IMR-90 (cell line): ENCODE results near the gene CCDC88C. TPM values are rescaled to one million over a fixed set of nuclear protein-coding genes. Genes with fewer than 3 reads are reported as not detected.

Experiments used
- ATAC-seq: fragments of 200-7000 bp; cut with Tn5 transposase; 2 replicates; pipeline ENCODE4 v1.9.1; 2020; ENCODE audit warnings: low read depth, mild to moderate bottlenecking, moderate library complexity
- BruUV-seq: library from RNA; stranded (reverse); fragments of 400-500 nt; replicated peaks from 2 replicates; lab custom pipeline; 2021; lab: Mats Ljungman, UMichigan
- CTCF ChIA-PET: fragments of 300-600 bp; formaldehyde crosslinking; extraction: SDS; loops from one replicate; lab custom pipeline; 2021; ENCODE audit warnings: antibody characterized with exemption; lab: Yijun Ruan, JAX
- POLR2A ChIA-PET: fragments of 300-600 bp; sonication (Branson Sonifier 250); formaldehyde crosslinking; loops from one replicate; lab custom pipeline; 2022; ENCODE audit warnings: antibody characterized with exemption; ENCODE audit not compliant: unreplicated experiment; lab: Charles Lee
- DNase-seq: peaks from one replicate; pipeline ENCODE4 v3.0.0; 2013
- H2AFZ ChIP-seq: replicated peaks from 2 replicates; pipeline ENCODE3; 2013; ENCODE audit warnings: low read length, mild to moderate bottlenecking; ENCODE audit not compliant: poor library complexity
- H2AK5ac ChIP-seq: 2 replicates; pipeline ENCODE4 v1.6.1; 2013; ENCODE audit warnings: low read depth, low read length, inconsistent platforms
- H2AK9ac ChIP-seq: replicated peaks from 2 replicates; pipeline ENCODE3; 2013; ENCODE audit warnings: mild to moderate bottlenecking, low read depth, low read length, moderate library complexity; ENCODE audit not compliant: poor library complexity
- H2BK120ac ChIP-seq: 2 replicates; pipeline ENCODE4 v1.6.1; 2013; ENCODE audit warnings: low read depth, low read length, inconsistent platforms
- H2BK15ac ChIP-seq: 3 replicates; pipeline ENCODE4 v1.6.1; 2013; ENCODE audit warnings: low read depth, low read length, inconsistent platforms
- H2BK20ac ChIP-seq: 2 replicates; pipeline ENCODE4 v1.6.1; 2013; ENCODE audit warnings: low read depth, mild to moderate bottlenecking, inconsistent platforms, low read length, moderate library complexity
- H2BK5ac ChIP-seq: 2 replicates; pipeline ENCODE4 v1.6.1; 2013; ENCODE audit warnings: mild to moderate bottlenecking, low read depth, low read length, inconsistent platforms; ENCODE audit not compliant: poor library complexity, severe bottlenecking
- H3K14ac ChIP-seq: replicated peaks from 2 replicates; pipeline ENCODE4 v1.6.1; 2013; ENCODE audit warnings: low read depth, low read length, inconsistent platforms
- H3K18ac ChIP-seq: 2 replicates; pipeline ENCODE4 v1.6.1; 2013; ENCODE audit warnings: low read depth, low read length, control low read depth
- H3K23ac ChIP-seq: 2 replicates; pipeline ENCODE4 v1.6.1; 2013; ENCODE audit warnings: low read depth, low read length, inconsistent platforms
- H3K27ac ChIP-seq: 2 replicates; pipeline ENCODE4 v1.5.1; 2013; ENCODE audit warnings: mild to moderate bottlenecking, control low read depth, low read length; ENCODE audit not compliant: insufficient read depth
- H3K27me3 ChIP-seq: 2 replicates; pipeline ENCODE4 v1.6.1; 2013; ENCODE audit warnings: low read length; ENCODE audit not compliant: control insufficient read depth, insufficient read depth
- H3K36me3 ChIP-seq: 2 replicates; pipeline ENCODE4 v1.6.1; 2013; ENCODE audit warnings: low read length, mixed read lengths; ENCODE audit not compliant: control insufficient read depth, insufficient read depth
- H3K4ac ChIP-seq: 2 replicates; pipeline ENCODE4 v1.6.1; 2013; ENCODE audit warnings: low read depth, low read length, inconsistent platforms
- H3K4me1 ChIP-seq: 2 replicates; pipeline ENCODE4 v1.6.1; 2013; ENCODE audit warnings: low read length, mixed read lengths; ENCODE audit not compliant: control insufficient read depth, insufficient read depth
- H3K4me2 ChIP-seq: 2 replicates; pipeline ENCODE4 v1.6.1; 2013; ENCODE audit warnings: low read depth, mild to moderate bottlenecking, control low read depth, low read length, moderate library complexity
- H3K4me3 ChIP-seq: 2 replicates; pipeline ENCODE4 v1.5.1; 2013; ENCODE audit warnings: low read depth, mild to moderate bottlenecking, control low read depth, low read length, moderate library complexity; ENCODE audit not compliant: insufficient read depth
- H3K56ac ChIP-seq: 2 replicates; pipeline ENCODE4 v1.6.1; 2013; ENCODE audit warnings: low read length, inconsistent platforms; ENCODE audit not compliant: insufficient read depth; ENCODE audit errors: extremely low read depth
- H3K79me1 ChIP-seq, 2 experiments: 2 replicates each; pipeline ENCODE4 v1.6.1; 2013; ENCODE audit warnings: low read length in 2 of 2, inconsistent platforms in 1 of 2, low read depth in 1 of 2
- H3K9ac ChIP-seq: 2 replicates; pipeline ENCODE4 v1.6.1; 2013; ENCODE audit warnings: low read depth, low read length, control low read depth
- H3K9me1 ChIP-seq: 2 replicates; pipeline ENCODE4 v1.6.1; 2013; ENCODE audit warnings: low read length, inconsistent platforms; ENCODE audit not compliant: insufficient read depth
- H3K9me3 ChIP-seq: 2 replicates; pipeline ENCODE4 v1.6.1; 2013; ENCODE audit warnings: low read length; ENCODE audit not compliant: control insufficient read depth, insufficient read depth
- H4K20me1 ChIP-seq: 2 replicates; pipeline ENCODE4 v1.6.1; 2013; ENCODE audit warnings: low read length, inconsistent platforms; ENCODE audit not compliant: insufficient read depth
- H4K5ac ChIP-seq: 2 replicates; pipeline ENCODE4 v1.6.1; 2013; ENCODE audit warnings: mild to moderate bottlenecking, low read depth, low read length, control low read depth
- H4K8ac ChIP-seq, 2 experiments: 2 replicates each; pipeline ENCODE4 v1.6.1; 2013; ENCODE audit warnings: low read depth in 2 of 2, low read length in 2 of 2, control low read depth in 1 of 2, inconsistent platforms in 1 of 2
- H4K91ac ChIP-seq: 2 replicates; pipeline ENCODE4 v1.6.1; 2013; ENCODE audit warnings: low read depth, low read length, inconsistent platforms; ENCODE audit not compliant: insufficient read depth
- CEBPB ChIP-seq: IDR thresholded peaks from 2 replicates; pipeline ENCODE4 v1.6.1; 2012; ENCODE audit warnings: low read depth, low read length, improper control_type of control experiment
- CHD1 ChIP-seq: IDR thresholded peaks from 2 replicates; pipeline ENCODE4 v1.6.1; 2012; ENCODE audit warnings: low read depth, low read length, improper control_type of control experiment
- MAFK ChIP-seq: IDR thresholded peaks from 2 replicates; pipeline ENCODE4 v1.6.1; 2012; ENCODE audit warnings: low read depth, low read length, improper control_type of control experiment
- MAZ ChIP-seq: IDR thresholded peaks from 2 replicates; pipeline ENCODE4 v1.6.1; 2012; ENCODE audit warnings: low read depth, mild to moderate bottlenecking, low read length, improper control_type of control experiment, moderate library complexity, borderline replicate concordance
- NFE2L2 ChIP-seq: fragments of 150-350 bp; IDR thresholded peaks from 2 replicates; pipeline ENCODE4 v1.6.1; 2016; ENCODE audit warnings: low read depth, mild to moderate bottlenecking, low read length
- POLR2A ChIP-seq: IDR thresholded peaks from 2 replicates; pipeline ENCODE4 v1.6.1; 2012; ENCODE audit warnings: mild to moderate bottlenecking, low read depth, low read length
- SMC3 ChIP-seq: fragments of 150-350 bp; IDR thresholded peaks from 2 replicates; pipeline ENCODE4 v1.6.1; 2016; ENCODE audit warnings: low read depth, mild to moderate bottlenecking, antibody characterized with exemption, low read length, moderate library complexity
- USF2 ChIP-seq: fragments of 150-350 bp; IDR thresholded peaks from 2 replicates; pipeline ENCODE4 v1.6.1; 2017; ENCODE audit warnings: mild to moderate bottlenecking, antibody characterized with exemption, low read length, low read depth
- WGBS, 2 experiments: methylation state at CpG; one replicate each; pipeline versions ENCODE4 v1.1.5 to v1.1.7; 2013; ENCODE audit warnings: missing lambda C conversion rate in 2 of 2; ENCODE audit not compliant: insufficient read length in 1 of 2; ENCODE audit errors: extremely low coverage in 2 of 2; 5-methylcytosine and 5-hydroxymethylcytosine counted together
- dilution Hi-C: fragments of 300-500 bp; cut with HindIII; formaldehyde crosslinking; loops from one replicate; pipeline ENCODE4 v1.14.3; 2018; ENCODE audit warnings: low sequenced_read_pairs; ENCODE audit not compliant: unreplicated experiment
- in situ Hi-C: fragments of 300-500 bp; cut with MboI; formaldehyde crosslinking; loops from 3 replicates; pipeline ENCODE4 v1.14.3; 2019; ENCODE audit warnings: low sequenced_read_pairs, inconsistent platforms, mixed read lengths
- intact Hi-C: fragments of 100-400 bp; cut with micrococcal nuclease; formaldehyde crosslinking; loops from 2 replicates; pipeline ENCODE4 v1.10.0; 2022
- polyA plus RNA-seq, 3 experiments: library from polyadenylated mRNA; depleted of rRNA; stranded (reverse); fragments of >200 nt; gene quantifications; 2 replicates each; pipeline ENCODE4 v1.2.3, GENCODE V29; 2012; ENCODE audit warnings: low replicate concordance in 1 of 3
- total RNA-seq: library from RNA; depleted of rRNA; stranded (reverse); fragments of >200 nt; gene quantifications from 2 replicates; pipeline ENCODE4 v1.2.3, GENCODE V29; 2012

Gene CCDC88C
- total and polyA plus RNA-seq, 2 of the 4 experiments (the other 2 are of a cell fraction): 0.17 to 0.18 TPM

- intact Hi-C loops: no loop called here
- in situ Hi-C loops: no loop called here
- dilution Hi-C loops: no loop called here
- Histone ChIP-seq H2BK15ac (no peak overlapping the region), H3K4me1 (no peaks in the 10 kb centered on the region), H3K4ac (no peak overlapping the region), H2BK20ac (no peak overlapping the region), H4K20me1 (no peaks in the 10 kb centered on the region), H3K79me1 (no peaks in the 10 kb centered on the region), H2AFZ (no peak overlapping the region), H3K27me3 (peaks cover 23% of the 10 kb centered on the region), H3K4me3 (no peak overlapping the region), H3K18ac (no peak overlapping the region), H3K9ac (no peak overlapping the region), H2AK9ac (no peak overlapping the region), H3K36me3 (no peaks in the 10 kb centered on the region), H4K5ac (no peak overlapping the region), H2AK5ac (no peak overlapping the region), H3K14ac (no peak overlapping the region), H3K4me2 (no peak overlapping the region), H4K91ac (no peak overlapping the region), H3K9me1 (no peaks in the 10 kb centered on the region), H3K9me3 (no peaks in the 10 kb centered on the region), H3K23ac (no peak overlapping the region), H2BK120ac (no peak overlapping the region), H3K27ac (no peak overlapping the region), H2BK5ac (no peak overlapping the region), H3K56ac (no peak overlapping the region), H4K8ac (no peak overlapping the region)
- ChIA-PET CTCF (no interaction called here), POLR2A (no interaction called here)
- TF ChIP-seq CHD1: no peak
- no peak for TF ChIP-seq SMC3
- TF ChIP-seq MAZ: no peak
- TF ChIP-seq NFE2L2: no peak
- TF ChIP-seq POLR2A: no peak
- TF ChIP-seq CEBPB: no peak
- no peak for TF ChIP-seq USF2
- TF ChIP-seq MAFK: no peak
- no peak for DNase-seq
- WGBS, 2 experiments: 52% methylated on average over 4 of the region's 5 CpGs; no CpG with 5 or more reads in 1 of the 2 experiments
- no peak for ATAC-seq
- no TSS peak for BruUV-seq
These were observed 22.2 kb downstream of the CCDC88C start for GRCh38 chr14:91395466-91395865.
